Lower leg skin (tissue), 4 donors: Measurements from ENCODE around the gene CFH. TPM values are rescaled to one million over a fixed set of nuclear protein-coding genes. Genes with fewer than 3 reads are reported as not detected.
"Not testable (repeated sequence)": the region's sequence is repeated elsewhere in the genome, so short reads cannot be mapped to it uniquely, and the experiment has no call there.

Source experiments
- DNase-seq, 2 donors: peaks; one replicate each; pipeline ENCODE4 v3.0.0-alpha.2; 2019; ENCODE audit warnings: low spot score in 2 of 2
- H3K4me3 ChIP-seq: fragments of 200-600 bp; sonication (generic); 2 replicates; pipeline ENCODE4 v1.5.1; 2017; ENCODE audit warnings: mild to moderate bottlenecking, low read depth; ENCODE audit not compliant: poor library complexity, severe bottlenecking
- CTCF ChIP-seq, 3 donors: fragments of 450-650 bp; IDR thresholded peaks; one replicate each; pipeline ENCODE4 v1.5.1; 2016; ENCODE audit warnings: antibody characterized with exemption in 3 of 3, mild to moderate bottlenecking in 3 of 3, moderate library complexity in 2 of 3
- POLR2A ChIP-seq, 2 donors: fragments of 450-650 bp; IDR thresholded peaks; one replicate each; pipeline ENCODE4 v1.6.1; 2016 to 2017; ENCODE audit warnings: antibody characterized with exemption in 2 of 2, mild to moderate bottlenecking in 1 of 2, moderate library complexity in 1 of 2
- WGBS, 2 donors: methylation state at CpG; one replicate each; pipeline ENCODE4 v1.1.5; 2018; 5-methylcytosine and 5-hydroxymethylcytosine counted together
- intact Hi-C: fragments of 100-400 bp; cut with DNase I; formaldehyde crosslinking; loops from one replicate; pipeline ENCODE4 v1.15.0; 2023; ENCODE audit warnings: low total_unique reads
- total RNA-seq, 4 donors: library from RNA; depleted of rRNA; stranded (reverse); fragments of >200 nt; gene quantifications; one replicate each; pipeline ENCODE4 v1.1.0, GENCODE V29; 2016

The CFH gene
- total RNA-seq, 4 donors from 2014 or later: 40.8 to 115 (median 56.6) TPM

GRCh38 chr1:196777603-196778002 is 125.8 kb downstream of the CFH start:
- no peak overlapping the region for H3K4me3 ChIP-seq
- TF ChIP-seq CTCF (IDR thresholded peaks at IDR 0.05) (no peak), POLR2A (IDR thresholded peaks at IDR 0.05) (no peak)
- no peak for DNase-seq
- WGBS, 2 donors: 91 to 93% methylated on average over 12 to 13 of the region's 13 CpGs
- intact Hi-C loops: no loop called here

- TF ChIP-seq CTCF (IDR thresholded peaks at IDR 0.05): no peak
- no peak for TF ChIP-seq POLR2A (IDR thresholded peaks at IDR 0.05)
- intact Hi-C loops: no loop called here
- H3K4me3 ChIP-seq: no peak overlapping the region
- WGBS, 2 donors: 87 to 96% methylated on average over 1 of the region's 1 CpG
- no peak for DNase-seq
Measured at GRCh38 chr1:196779093-196779492, 127.2 kb downstream of the CFH start.

- DNase-seq, H3K4me3 ChIP-seq, intact Hi-C loops: not testable (repeated sequence)
- WGBS, 2 donors: 94 to 100% methylated on average over 1 of the region's 1 CpG
Measured at GRCh38 chr1:196791252-196791651, 139.4 kb downstream of the CFH start.

GRCh38 chr1:196794103-196794502 is 142.3 kb downstream of the CFH start:
- intact Hi-C loops: not testable (repeated sequence)
- WGBS, 2 donors: 27 to 50% methylated on average over 2 to 4 of the region's 4 CpGs

More at GRCh38 chr1:196794103-196794502, 142.3 kb downstream of the CFH start:
- not testable (repeated sequence) for DNase-seq, H3K4me3 ChIP-seq

Other genes starting within 250 kb of the CFH start
- under 1 TPM; 0.34 to 0.97 (median 0.79) TPM for gene KCNT2, start 43.6 kb upstream of the CFH start, total RNA-seq
- gene CFHR3, start 122.8 kb downstream of the CFH start, total RNA-seq: under 1 TPM in 1 of 4 donors, not detected in 3; 0.42 TPM
- gene CFHR1, start 167.7 kb downstream of the CFH start, total RNA-seq: not detected
- not detected for gene CFHR4, start 236.0 kb downstream of the CFH start, total RNA-seq